Prostate gland (tissue), 2 donors: ENCODE measurements around the gene MCCC2.

ENCODE experiments used
- POLR2A ChIP-seq: fragments of 450-650 bp; IDR thresholded peaks from one replicate; pipeline ENCODE4 v1.6.1; 2016; ENCODE audit warnings: antibody characterized with exemption, mild to moderate bottlenecking
- POLR2AphosphoS5 ChIP-seq: sonication (generic); formaldehyde crosslinking; IDR thresholded peaks from one replicate; pipeline ENCODE4 v1.6.1; 2017; ENCODE audit warnings: antibody characterized with exemption
- TF ChIP-seq, protein P1 (sequence below), 4 experiments: fragments of 200-600 bp in 2 of 4; fragments of 450-650 bp in 2 of 4; sonication (generic) in 2 of 4; IDR thresholded peaks; 1 replicate in 3 of 4; 2 replicates in 1 of 4; pipeline ENCODE4 v1.5.1; 2016 to 2019; ENCODE audit warnings: antibody characterized with exemption in 4 of 4, mild to moderate bottlenecking in 2 of 4, moderate library complexity in 2 of 4

DNA sequence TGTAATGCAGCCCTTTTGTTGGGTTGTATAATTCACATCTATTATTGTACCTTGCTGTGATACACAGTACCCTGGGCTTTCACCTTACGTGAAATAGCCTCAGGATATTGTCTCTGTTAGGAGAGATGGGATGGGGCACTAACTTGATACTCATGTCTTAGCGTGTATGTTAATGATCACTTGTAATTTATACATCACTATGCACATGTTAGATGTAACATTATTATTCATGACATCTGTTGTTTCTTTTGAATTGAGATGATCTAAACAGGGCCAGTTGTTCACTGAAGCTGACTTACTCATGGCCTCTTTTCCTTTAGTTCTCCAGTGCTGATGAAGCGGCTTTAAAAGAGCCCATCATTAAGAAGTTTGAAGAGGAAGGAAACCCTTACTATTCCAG is 65.2 kb downstream of the MCCC2 start:
- TF ChIP-seq POLR2A (no peak), POLR2AphosphoS5 (no peak)
- TF ChIP-seq, protein P1, sequence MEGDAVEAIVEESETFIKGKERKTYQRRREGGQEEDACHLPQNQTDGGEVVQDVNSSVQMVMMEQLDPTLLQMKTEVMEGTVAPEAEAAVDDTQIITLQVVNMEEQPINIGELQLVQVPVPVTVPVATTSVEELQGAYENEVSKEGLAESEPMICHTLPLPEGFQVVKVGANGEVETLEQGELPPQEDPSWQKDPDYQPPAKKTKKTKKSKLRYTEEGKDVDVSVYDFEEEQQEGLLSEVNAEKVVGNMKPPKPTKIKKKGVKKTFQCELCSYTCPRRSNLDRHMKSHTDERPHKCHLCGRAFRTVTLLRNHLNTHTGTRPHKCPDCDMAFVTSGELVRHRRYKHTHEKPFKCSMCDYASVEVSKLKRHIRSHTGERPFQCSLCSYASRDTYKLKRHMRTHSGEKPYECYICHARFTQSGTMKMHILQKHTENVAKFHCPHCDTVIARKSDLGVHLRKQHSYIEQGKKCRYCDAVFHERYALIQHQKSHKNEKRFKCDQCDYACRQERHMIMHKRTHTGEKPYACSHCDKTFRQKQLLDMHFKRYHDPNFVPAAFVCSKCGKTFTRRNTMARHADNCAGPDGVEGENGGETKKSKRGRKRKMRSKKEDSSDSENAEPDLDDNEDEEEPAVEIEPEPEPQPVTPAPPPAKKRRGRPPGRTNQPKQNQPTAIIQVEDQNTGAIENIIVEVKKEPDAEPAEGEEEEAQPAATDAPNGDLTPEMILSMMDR (IDR thresholded peaks at IDR 0.05), result no peak
